ENCODE data around the gene PHKB. TPM values are rescaled to one million over a fixed set of nuclear protein-coding genes. Genes with fewer than 3 reads are reported as not detected.
A peak's percentile ranks its signal among the peaks of the same experiment; 100 is the strongest.

Gene PHKB
- total RNA-seq, 1 donor, result 79.3 TPM

GRCh38 chr16:47446431-47446830 is 14.7 kb upstream of the PHKB start:
- no peak for DNase-seq (ENCODE audit: low read depth)
- TF ChIP-seq, protein P1, sequence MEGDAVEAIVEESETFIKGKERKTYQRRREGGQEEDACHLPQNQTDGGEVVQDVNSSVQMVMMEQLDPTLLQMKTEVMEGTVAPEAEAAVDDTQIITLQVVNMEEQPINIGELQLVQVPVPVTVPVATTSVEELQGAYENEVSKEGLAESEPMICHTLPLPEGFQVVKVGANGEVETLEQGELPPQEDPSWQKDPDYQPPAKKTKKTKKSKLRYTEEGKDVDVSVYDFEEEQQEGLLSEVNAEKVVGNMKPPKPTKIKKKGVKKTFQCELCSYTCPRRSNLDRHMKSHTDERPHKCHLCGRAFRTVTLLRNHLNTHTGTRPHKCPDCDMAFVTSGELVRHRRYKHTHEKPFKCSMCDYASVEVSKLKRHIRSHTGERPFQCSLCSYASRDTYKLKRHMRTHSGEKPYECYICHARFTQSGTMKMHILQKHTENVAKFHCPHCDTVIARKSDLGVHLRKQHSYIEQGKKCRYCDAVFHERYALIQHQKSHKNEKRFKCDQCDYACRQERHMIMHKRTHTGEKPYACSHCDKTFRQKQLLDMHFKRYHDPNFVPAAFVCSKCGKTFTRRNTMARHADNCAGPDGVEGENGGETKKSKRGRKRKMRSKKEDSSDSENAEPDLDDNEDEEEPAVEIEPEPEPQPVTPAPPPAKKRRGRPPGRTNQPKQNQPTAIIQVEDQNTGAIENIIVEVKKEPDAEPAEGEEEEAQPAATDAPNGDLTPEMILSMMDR (IDR thresholded peaks at IDR 0.05; ENCODE audit: insufficient read depth, low read length), result no peak
- H3K4me3 ChIP-seq (ENCODE audit: low read depth, low read length), result no peak overlapping the region

- DNase-seq (ENCODE audit: low read depth), result no peak
- TF ChIP-seq, protein P1 (IDR thresholded peaks at IDR 0.05; ENCODE audit: insufficient read depth, low read length), result no peak
- no peak overlapping the region for H3K4me3 ChIP-seq (ENCODE audit: low read depth, low read length)
Measured at GRCh38 chr16:47448830-47449575, 12.1 kb upstream of the PHKB start.

DNA sequence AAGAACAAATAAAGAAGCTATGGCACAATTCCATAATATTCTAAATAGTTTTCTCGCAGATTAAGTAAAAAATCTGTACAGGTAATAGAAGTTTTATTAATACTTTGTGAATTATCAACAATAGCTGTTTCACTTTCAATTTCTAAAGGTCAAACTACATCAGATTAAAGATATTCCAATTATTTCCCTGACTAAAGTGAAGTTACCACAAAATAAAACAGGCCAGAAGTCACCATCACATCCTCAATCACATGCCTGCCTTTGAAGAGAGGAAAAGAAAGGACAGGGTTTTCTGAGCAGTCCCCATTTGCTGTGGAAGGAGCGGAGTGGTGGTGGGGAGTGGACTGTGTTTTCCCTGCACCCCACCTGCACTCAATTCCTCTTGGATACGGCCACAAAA is 11.3 kb upstream of the PHKB start:
- TF ChIP-seq, protein P1 (IDR thresholded peaks at IDR 0.05; ENCODE audit: insufficient read depth, low read length), result no peak
- DNase-seq (ENCODE audit: low read depth), result no peak
- H3K4me3 ChIP-seq (ENCODE audit: low read depth, low read length), result no peak overlapping the region

DNA sequence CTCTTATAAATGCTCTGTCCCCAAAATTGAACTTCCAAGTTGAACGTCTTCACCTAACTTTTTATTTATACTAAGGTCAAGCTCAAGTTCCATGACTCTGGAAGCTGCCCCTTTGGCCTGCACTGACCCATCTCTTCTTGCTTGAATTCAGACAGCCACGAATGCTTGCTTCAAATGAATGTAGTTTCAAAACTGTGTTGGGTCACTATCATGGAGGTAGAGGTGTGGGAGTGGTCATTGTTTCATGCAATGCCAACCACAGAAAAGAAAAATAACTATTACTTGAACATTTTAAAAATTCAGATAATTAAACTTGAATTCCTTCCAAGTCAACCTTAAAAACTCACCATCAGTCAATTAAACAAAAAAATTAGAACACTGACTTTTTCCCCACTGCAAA is 2.8 kb upstream of the PHKB start:
- TF ChIP-seq, protein P1 (IDR thresholded peaks at IDR 0.05; ENCODE audit: insufficient read depth, low read length), result no peak
- no peak overlapping the region for H3K4me3 ChIP-seq (ENCODE audit: low read depth, low read length)
- no peak for DNase-seq (ENCODE audit: low read depth)

DNA sequence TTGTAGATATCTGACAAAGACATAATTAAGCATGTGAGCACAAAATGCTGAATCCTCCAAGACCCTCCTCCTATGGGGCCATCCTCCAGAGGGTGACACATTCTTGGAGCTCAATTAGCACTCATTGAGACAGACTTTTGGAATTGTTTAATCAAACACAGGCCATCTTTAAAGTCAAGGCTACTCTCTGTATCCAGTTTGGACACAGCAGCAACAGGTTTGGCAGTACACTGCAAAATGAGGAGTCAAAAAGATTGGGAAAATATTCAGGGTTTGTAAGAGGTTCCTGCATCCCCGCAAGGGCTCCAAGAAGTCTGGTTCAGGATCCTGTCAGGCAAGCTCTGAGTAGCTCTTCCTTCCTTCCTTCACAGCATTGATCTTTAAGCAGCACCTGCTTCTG is 1.5 kb upstream of the PHKB start:
- H3K4me3 ChIP-seq (ENCODE audit: low read depth, low read length), result peak overlapping the region; percentile 99
- no peak for DNase-seq (ENCODE audit: low read depth)

GRCh38 chr16:47460359-47460710 is 796 bp upstream of the PHKB start:
- H3K4me3 ChIP-seq (ENCODE audit: low read depth, low read length), result peak overlapping the region; percentile 99
- DNase-seq (ENCODE audit: low read depth), result no peak
- TF ChIP-seq, protein P1 (IDR thresholded peaks at IDR 0.05; ENCODE audit: insufficient read depth, low read length), result no peak

More for the DNA sequence above, 1.5 kb upstream of the PHKB start:
- TF ChIP-seq, protein P1 (IDR thresholded peaks at IDR 0.05; ENCODE audit: insufficient read depth, low read length), result no peak
